T1000 (cell line): ENCODE results near the gene ADISSP.

Experiments used
- DNase-seq: peaks from one replicate; lab custom pipeline; 2025; ENCODE audit warnings: mixed read lengths; lab: John Stamatoyannopoulos, UW

The ADISSP gene

DNA sequence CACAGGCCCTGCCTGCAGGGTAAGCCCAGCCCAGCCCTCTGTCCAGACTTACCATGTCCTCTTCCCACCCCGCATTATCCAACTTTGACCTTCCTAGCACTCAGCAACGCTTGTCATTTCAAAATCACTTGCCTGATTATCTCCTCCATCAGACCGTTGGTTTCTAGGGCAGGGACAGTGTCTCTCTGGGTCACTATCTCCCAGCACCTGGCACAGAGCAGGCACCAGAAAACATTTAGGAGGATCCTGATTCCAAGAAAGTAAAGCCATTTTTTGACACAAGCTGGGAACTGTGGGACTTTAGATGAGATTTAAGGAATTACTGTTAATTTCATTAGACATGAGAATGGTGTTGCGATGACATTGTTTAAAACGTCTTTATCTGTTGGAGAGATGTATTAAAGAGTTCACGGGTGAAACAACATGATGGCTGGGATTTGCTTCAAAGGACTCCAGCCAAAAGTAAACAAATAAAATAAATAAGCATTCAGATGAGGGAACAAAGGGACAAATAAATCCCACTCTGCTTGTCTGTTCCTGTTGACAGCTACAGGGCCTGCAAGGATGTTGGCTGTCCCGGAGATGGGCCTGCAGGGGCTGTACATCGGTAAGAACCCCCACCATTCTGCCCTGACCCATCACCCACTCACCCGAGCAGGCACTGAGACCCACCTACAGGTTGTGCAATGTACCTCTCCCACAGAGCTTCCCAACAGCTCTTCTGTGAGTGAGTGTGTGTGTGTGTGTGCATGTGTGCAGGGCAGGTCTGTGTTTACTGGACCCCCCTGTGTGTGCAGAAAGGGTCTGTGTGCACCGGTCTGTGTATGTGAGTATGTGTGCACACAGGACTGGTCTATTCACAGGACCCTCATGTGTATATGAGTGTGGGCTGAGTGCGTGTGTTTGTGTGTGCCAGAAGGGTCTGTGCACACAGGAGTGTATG is 29.2 kb downstream of the ADISSP start:
- DNase-seq = no peak

GRCh38 chr20:3735768-3736167 is 31.8 kb downstream of the ADISSP start:
- no peak for DNase-seq

DNA sequence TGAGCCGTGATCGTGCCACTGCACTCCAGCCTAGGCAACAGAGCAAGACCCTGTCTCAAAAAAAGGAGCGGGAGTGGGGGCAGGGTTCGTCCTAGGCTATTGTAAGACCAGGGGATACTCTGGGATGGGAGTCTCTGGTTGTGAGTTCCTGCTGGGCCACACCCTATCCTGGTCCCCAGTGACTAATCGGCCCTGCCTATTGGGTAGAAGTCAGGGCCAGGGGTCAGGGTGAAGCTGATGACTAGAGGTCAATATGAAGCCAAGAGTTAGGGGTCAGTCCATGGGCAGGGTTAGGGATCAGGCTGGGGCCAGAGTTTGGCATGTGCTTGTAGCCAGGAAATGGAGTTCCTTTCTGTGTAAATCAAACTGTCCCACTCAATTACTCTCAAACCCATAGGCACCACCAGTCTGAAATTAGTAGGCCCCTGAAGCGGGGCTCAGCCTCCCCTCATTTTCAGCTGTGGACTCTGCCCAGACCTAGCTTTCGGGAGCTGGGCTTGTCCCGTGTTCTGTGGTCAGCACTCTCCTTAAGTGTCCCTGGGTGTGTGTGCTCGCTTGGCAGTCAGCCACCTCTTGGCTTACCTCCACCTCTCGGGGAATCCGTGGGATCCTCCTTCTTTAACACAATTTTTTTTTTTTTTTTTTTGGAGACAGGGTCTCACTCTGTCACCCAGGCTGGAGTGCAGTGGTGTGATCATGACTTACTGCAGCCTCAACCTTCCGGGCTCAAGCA is 33.3 kb downstream of the ADISSP start:
- no peak for DNase-seq

- DNase-seq = no peak
Observed at GRCh38 chr20:3733119-3733995, 34.2 kb downstream of the ADISSP start.

- no peak for DNase-seq
Observed at GRCh38 chr20:3732327-3733118, 35.0 kb downstream of the ADISSP start, which contains the start of gene HSPA12B. HSPA12B (plus strand) TSS chr20:3732685; CDS start chr20:3738675, 5,990 bp downstream.

DNA sequence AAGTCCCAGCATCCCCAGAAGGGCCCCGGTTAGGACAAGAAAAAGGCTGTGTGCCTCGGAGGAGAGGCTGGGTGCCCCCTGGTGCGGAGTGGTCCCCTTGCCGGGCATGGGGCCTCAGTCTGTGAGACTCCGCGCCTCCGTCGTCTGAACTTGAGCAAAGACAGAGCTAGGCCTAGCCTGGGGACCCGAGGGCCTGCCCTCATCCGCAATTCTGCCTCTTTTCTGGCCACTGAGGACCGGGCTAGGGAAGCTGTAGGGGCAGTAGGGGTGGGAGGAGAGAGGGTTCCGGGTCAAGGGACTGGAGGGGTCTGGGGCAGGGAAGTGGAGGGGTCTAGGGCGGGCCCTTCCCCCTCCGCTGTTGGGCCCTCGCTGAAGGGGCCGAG is 35.6 kb downstream of the ADISSP start:
- no peak for DNase-seq

GRCh38 chr20:3730803-3731672 is 36.5 kb downstream of the ADISSP start:
- no peak for DNase-seq

DNA sequence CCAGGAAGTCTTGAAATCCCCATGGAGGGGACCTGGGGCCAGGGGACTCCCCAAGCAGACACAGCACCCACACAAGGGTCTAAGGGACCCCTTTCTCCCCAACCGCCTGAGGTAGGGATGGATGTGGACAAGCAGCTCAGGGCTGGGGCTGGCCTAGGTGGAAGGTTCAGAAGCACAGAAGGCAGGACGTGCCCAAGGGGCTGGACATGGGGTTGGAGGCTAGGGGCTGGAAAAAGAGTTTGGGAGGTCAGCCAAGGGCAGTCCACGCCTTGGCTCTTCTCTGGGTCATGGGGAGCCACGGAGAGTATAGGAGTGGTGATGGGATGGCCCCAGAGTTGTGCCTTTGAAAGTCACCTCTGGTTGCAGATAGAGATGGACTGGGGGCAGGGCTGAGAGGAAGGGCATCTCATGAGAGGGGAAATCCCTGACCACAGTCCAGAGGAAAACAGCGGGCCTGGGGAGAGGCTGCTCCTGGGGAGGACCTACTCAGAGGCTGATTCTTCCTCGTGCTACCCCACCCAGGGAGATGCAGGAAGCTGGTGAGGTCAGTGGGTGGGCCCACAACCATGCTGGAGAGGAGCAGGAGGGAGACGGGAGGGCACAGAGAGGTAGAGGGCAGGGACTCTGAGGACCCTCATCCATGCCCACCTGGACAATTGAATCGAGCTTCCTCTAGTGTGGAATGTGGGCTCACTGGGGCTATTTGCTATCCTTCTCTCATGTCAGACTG is 37.6 kb downstream of the ADISSP start:
- no peak for DNase-seq

- no peak for DNase-seq
Observed at GRCh38 chr20:3729378-3729777, 38.2 kb downstream of the ADISSP start.

DNA sequence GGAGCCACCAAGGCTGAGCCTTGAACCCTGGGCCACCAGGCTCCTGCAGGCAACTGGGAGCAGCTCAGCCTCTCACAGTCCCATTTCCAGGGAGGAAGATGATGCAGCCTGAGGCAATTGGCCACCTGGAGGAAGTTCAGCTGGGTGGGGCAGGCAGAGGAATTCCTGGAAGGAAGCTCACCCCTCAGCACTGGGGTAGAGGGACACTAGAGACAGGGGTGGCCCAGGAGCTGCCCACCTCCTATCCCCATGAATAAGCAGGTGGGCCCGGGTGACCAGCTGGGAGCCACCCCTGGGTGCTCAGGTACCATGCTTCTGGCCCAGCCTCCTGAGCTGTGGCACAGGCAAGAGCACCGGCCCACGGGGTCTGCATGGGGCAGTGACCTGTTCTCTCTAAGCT is 38.7 kb downstream of the ADISSP start:
- DNase-seq = no peak

- DNase-seq = no peak
Observed at GRCh38 chr20:3728354-3728753, 39.2 kb downstream of the ADISSP start.

DNA sequence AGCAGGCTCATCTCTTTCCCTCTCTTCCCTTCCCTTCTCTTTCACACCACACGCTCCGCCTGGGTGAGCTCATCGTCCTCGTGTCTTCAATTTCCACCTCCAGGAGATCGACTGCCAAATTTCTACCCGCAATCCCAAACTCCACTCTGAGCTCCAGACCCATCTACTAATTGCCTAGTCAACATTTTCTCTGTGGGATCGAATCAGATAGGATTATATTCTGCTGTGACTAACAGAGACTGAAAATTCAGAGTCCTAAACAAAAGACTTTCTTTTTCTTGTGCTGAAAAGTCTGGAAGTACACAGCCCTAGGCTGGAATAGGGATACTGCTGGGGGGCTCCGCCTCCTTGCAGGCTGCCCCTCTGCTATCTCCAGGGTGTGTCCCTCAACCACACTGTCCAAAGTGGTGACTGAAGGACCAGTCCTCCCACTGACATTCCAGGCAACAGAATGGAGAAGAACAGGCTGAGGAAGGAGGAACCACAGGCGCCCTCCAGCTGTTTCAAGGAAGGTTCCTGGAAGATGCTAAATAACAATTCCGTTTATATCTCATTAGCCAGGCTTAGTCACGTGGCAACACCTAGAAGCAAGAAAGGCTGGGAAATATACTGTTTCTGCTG is 40.0 kb downstream of the ADISSP start:
- DNase-seq = no peak

DNA sequence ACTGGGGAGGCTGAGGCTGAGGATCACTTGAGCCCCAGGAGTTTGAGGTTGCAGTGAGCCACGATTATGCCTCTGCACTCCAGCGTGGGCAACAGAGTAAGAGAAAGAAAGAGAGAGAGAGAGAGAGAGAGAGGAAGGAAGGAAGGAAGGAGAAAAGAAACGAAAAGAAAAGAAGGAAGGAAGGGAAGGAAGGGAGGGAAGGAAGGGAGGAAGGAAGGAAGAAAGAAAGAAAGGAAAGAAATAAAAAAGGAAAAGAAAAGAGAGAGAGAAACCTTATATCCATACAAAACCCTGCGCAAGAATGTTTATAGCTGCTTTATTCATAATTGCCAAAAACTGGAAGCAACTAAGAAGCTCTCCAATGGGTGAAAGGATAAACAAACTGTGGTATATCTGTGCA is 43.2 kb downstream of the ADISSP start:
- DNase-seq = no peak

DNA sequence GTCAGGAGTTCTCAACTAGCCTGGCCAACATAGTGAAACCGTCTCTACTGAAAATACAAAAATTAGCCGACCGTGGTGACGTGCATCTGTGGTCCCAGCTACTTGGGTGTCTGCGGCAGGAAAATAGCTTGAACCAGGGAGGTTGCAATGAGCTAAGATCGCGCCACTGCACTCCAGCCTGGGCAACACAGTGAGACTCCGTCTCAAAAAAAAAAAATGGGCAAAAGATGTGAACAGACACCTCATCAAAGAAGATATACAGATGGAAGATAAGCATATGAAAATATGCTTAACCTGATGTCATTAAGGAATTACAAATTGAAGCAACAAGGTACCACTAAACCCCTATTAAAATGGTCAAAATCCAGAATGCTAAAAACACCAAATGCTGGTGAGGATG is 44.3 kb downstream of the ADISSP start:
- no peak for DNase-seq

GRCh38 chr20:3721912-3722311 is 45.6 kb downstream of the ADISSP start:
- no peak for DNase-seq

DNA sequence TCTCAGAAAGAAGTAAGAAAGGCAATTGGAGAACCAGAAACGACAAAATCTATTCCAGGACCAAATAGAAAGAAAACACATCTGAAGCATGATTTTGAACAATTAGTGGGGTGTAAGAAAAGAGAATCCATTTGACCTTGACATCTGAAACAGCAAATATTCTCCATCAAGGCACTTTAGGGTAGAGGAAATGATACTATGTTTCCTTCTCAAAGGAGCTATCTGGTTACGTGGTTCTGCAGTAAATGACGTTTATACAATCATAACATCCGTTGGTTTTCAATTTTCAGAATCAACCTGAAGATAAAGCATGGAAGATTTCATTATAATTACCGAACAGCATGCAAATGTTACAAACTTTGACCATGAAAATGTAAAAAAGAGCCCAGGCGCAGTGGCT is 46.9 kb downstream of the ADISSP start:
- DNase-seq = no peak

GRCh38 chr20:3720068-3720467 is 47.5 kb downstream of the ADISSP start:
- DNase-seq = no peak

DNA sequence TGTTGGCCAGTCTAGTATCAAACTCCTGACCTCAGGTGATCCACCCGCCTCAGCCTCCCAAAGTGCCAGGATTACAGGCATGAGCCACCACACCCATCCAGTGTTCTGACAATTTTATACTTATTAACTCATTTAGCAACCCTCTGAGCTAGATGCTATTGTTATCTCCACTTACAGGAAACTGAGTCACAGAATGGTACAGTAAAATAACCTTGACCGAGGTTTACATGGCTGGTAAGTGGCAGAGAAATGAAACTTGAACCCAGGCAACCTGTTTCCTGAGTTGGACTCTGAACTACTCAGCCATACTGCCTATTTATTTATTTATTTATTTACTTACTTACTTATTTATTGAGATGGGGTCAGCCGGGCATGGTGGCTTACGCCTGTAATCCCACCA is 48.5 kb downstream of the ADISSP start:
- no peak for DNase-seq

- DNase-seq = no peak
Observed at GRCh38 chr20:3716195-3716834, 51.2 kb downstream of the ADISSP start.
